ENCODE measurements around the gene INPP5D.

- TF ChIP-seq CTCF (IDR thresholded peaks at IDR 0.05) (no peak), POLR2A (IDR thresholded peaks at IDR 0.05) (no peak)
These were observed 35.9 kb downstream of the INPP5D start for GRCh38 chr2:233096006-233096405.
